ENCODE measurements around the gene KRT3.

The KRT3 gene

GRCh38 chr12:52828156-52828555 is 32.2 kb upstream of the KRT3 start:
- no peak for DNase-seq (ENCODE audit: extremely low read depth in 1 of 2, low read depth in 1 of 2)

GRCh38 chr12:52827499-52828090 is 31.7 kb upstream of the KRT3 start:
- DNase-seq (ENCODE audit: extremely low read depth in 1 of 2, low read depth in 1 of 2), result no peak

- DNase-seq (ENCODE audit: extremely low read depth in 1 of 2, low read depth in 1 of 2), result no peak
Measured at GRCh38 chr12:52826611-52827498, 30.9 kb upstream of the KRT3 start.

GRCh38 chr12:52825961-52826360 is 30.0 kb upstream of the KRT3 start:
- no peak for DNase-seq (ENCODE audit: extremely low read depth in 1 of 2, low read depth in 1 of 2)

- DNase-seq (ENCODE audit: extremely low read depth in 1 of 2, low read depth in 1 of 2), result no peak
Measured at GRCh38 chr12:52824741-52825410, 29.0 kb upstream of the KRT3 start.

- no peak for DNase-seq (ENCODE audit: extremely low read depth in 1 of 2, low read depth in 1 of 2)
Measured at GRCh38 chr12:52823761-52824450, 28.0 kb upstream of the KRT3 start.

- DNase-seq (ENCODE audit: extremely low read depth in 1 of 2, low read depth in 1 of 2), result no peak
Measured at GRCh38 chr12:52822771-52823510, 27.0 kb upstream of the KRT3 start.

- DNase-seq (ENCODE audit: extremely low read depth in 1 of 2, low read depth in 1 of 2), result no peak
Measured at GRCh38 chr12:52821826-52822660, 26.1 kb upstream of the KRT3 start.

- no peak for DNase-seq (ENCODE audit: extremely low read depth in 1 of 2, low read depth in 1 of 2)
Measured at GRCh38 chr12:52821071-52821730, 25.3 kb upstream of the KRT3 start.

GRCh38 chr12:52820521-52820920 is 24.6 kb upstream of the KRT3 start:
- no peak for DNase-seq (ENCODE audit: extremely low read depth in 1 of 2, low read depth in 1 of 2)

- no peak for DNase-seq (ENCODE audit: extremely low read depth in 1 of 2, low read depth in 1 of 2)
Measured at GRCh38 chr12:52819731-52820510, 24.0 kb upstream of the KRT3 start.

- no peak for DNase-seq (ENCODE audit: extremely low read depth in 1 of 2, low read depth in 1 of 2)
Measured at GRCh38 chr12:52818887-52819420, 23.0 kb upstream of the KRT3 start.

- no peak for DNase-seq (ENCODE audit: extremely low read depth in 1 of 2, low read depth in 1 of 2)
Measured at GRCh38 chr12:52818388-52818787, 22.5 kb upstream of the KRT3 start.

GRCh38 chr12:52817699-52818238 is 21.9 kb upstream of the KRT3 start:
- DNase-seq (ENCODE audit: extremely low read depth in 1 of 2, low read depth in 1 of 2), result no peak

GRCh38 chr12:52817003-52817698 is 21.2 kb upstream of the KRT3 start:
- DNase-seq (ENCODE audit: extremely low read depth in 1 of 2, low read depth in 1 of 2), result no peak

- DNase-seq (ENCODE audit: extremely low read depth in 1 of 2, low read depth in 1 of 2), result no peak
Measured at GRCh38 chr12:52815676-52816588, 20.0 kb upstream of the KRT3 start.

Measured in stimulated activated CD8-positive, alpha-beta memory T cell treated with anti-CD3 and anti-CD28 coated beads, Interleukin-7, amount 100 ng/mL, for 48 hours (primary cell).